Colon (tissue), 2 donors: ENCODE data around the gene SLC6A5.
"Not testable (repeated sequence)": the region's sequence is repeated elsewhere in the genome, so short reads cannot be mapped to it uniquely, and the experiment has no call there.

Source experiments
- FAIRE-seq: peaks from 2 replicates; lab custom pipeline; 2012; peaks lifted over from hg19 to GRCh38; lab: Jason Lieb, UNC
- donor health status: control.
- donor health status: control.

The SLC6A5 gene

GRCh38 chr11:20599221-20600019 is at the start of gene SLC6A5:
SLC6A5 (plus strand) TSS chr11:20599608; CDS start chr11:20599673, 65 bp downstream.
- FAIRE-seq: no peak

- no peak for FAIRE-seq
These were observed 48.3 kb upstream of the SLC6A5 start for GRCh38 chr11:20551096-20551495.

- no peak for FAIRE-seq
These were observed 43.6 kb upstream of the SLC6A5 start for GRCh38 chr11:20555783-20556182.

GRCh38 chr11:20556396-20556795 is 43.0 kb upstream of the SLC6A5 start:
- not testable (repeated sequence) for FAIRE-seq

GRCh38 chr11:20558741-20559140 is 40.7 kb upstream of the SLC6A5 start:
- FAIRE-seq: no peak

- FAIRE-seq: no peak
These were observed 39.7 kb upstream of the SLC6A5 start for GRCh38 chr11:20559523-20560300.

- no peak for FAIRE-seq
These were observed 37.5 kb upstream of the SLC6A5 start for GRCh38 chr11:20561915-20562314.

- no peak for FAIRE-seq
These were observed 35.5 kb upstream of the SLC6A5 start for GRCh38 chr11:20563866-20564265.

- no peak for FAIRE-seq
These were observed 34.4 kb upstream of the SLC6A5 start for GRCh38 chr11:20564846-20565635.

GRCh38 chr11:20566115-20566514 is 33.3 kb upstream of the SLC6A5 start:
- not testable (repeated sequence) for FAIRE-seq

GRCh38 chr11:20566591-20567434 is 32.6 kb upstream of the SLC6A5 start:
- no peak for FAIRE-seq

GRCh38 chr11:20579725-20580124 is 19.7 kb upstream of the SLC6A5 start:
- FAIRE-seq: not testable (repeated sequence)

GRCh38 chr11:20583201-20583600 is 16.2 kb upstream of the SLC6A5 start:
- FAIRE-seq: no peak

GRCh38 chr11:20584093-20584774 is 15.2 kb upstream of the SLC6A5 start:
- FAIRE-seq: no peak

GRCh38 chr11:20589796-20590195 is 9.6 kb upstream of the SLC6A5 start:
- no peak for FAIRE-seq

GRCh38 chr11:20590381-20590780 is 9.0 kb upstream of the SLC6A5 start:
- FAIRE-seq: no peak

GRCh38 chr11:20592741-20593140 is 6.7 kb upstream of the SLC6A5 start:
- FAIRE-seq: no peak

GRCh38 chr11:20594274-20595061 is 4.9 kb upstream of the SLC6A5 start:
- FAIRE-seq: no peak

GRCh38 chr11:20595101-20595500 is 4.3 kb upstream of the SLC6A5 start:
- FAIRE-seq: no peak
